ENCODE data around the gene OGFOD2. TPM values are rescaled to one million over a fixed set of nuclear protein-coding genes. Genes with fewer than 3 reads are reported as not detected.

OGFOD2 gene
- total RNA-seq, 3 donors from 2014 or later, result 9.0 to 16.5 (median 12.1) TPM

GRCh38 chr12:123001464-123001863 lies 26.4 kb downstream of the OGFOD2 start:
- no peaks in the 10 kb centered on the region for H3K4me1 ChIP-seq
- no peak overlapping the region for H3K4me3 ChIP-seq
- H3K36me3 ChIP-seq, result no peaks in the 10 kb centered on the region
- no peaks in the 10 kb centered on the region for H3K27me3 ChIP-seq
- no peaks in the 10 kb centered on the region for H3K9me3 ChIP-seq
- TF ChIP-seq POLR2A (IDR thresholded peaks at IDR 0.05) (no peak), CTCF (IDR thresholded peaks at IDR 0.05) (no peak), POLR2AphosphoS5 (IDR thresholded peaks at IDR 0.05) (no peak)
- DNase-seq (ENCODE audit: low spot score in 2 of 2), result no peak
- H3K27ac ChIP-seq, result no peak overlapping the region
- intact Hi-C loops (cut with DNase I; ENCODE audit: low total_unique reads), result no loop called here

GRCh38 chr12:123003257-123003656 lies 28.2 kb downstream of the OGFOD2 start:
- Histone ChIP-seq H3K9me3 (no peaks in the 10 kb centered on the region), H3K27ac (no peak overlapping the region), H3K4me3 (no peak overlapping the region), H3K36me3 (no peaks in the 10 kb centered on the region), H3K27me3 (no peaks in the 10 kb centered on the region), H3K4me1 (no peaks in the 10 kb centered on the region)
- no peak for DNase-seq (ENCODE audit: low spot score in 2 of 2)
- intact Hi-C loops (cut with DNase I; ENCODE audit: low total_unique reads), result no loop called here
- no peak for TF ChIP-seq POLR2A (IDR thresholded peaks at IDR 0.05)
- TF ChIP-seq CTCF (IDR thresholded peaks at IDR 0.05), result no peak
- no peak for TF ChIP-seq POLR2AphosphoS5 (IDR thresholded peaks at IDR 0.05)

GRCh38 chr12:123004287-123004686 lies 29.2 kb downstream of the OGFOD2 start:
- no peak overlapping the region for H3K27ac ChIP-seq
- H3K36me3 ChIP-seq, result no peaks in the 10 kb centered on the region
- H3K27me3 ChIP-seq, result no peaks in the 10 kb centered on the region

GRCh38 chr12:123005081-123005626 lies 30.1 kb downstream of the OGFOD2 start:
- Histone ChIP-seq H3K27ac (no peak overlapping the region), H3K36me3 (no peaks in the 10 kb centered on the region), H3K4me3 (no peak overlapping the region), H3K9me3 (no peaks in the 10 kb centered on the region), H3K27me3 (no peaks in the 10 kb centered on the region), H3K4me1 (no peaks in the 10 kb centered on the region)
- intact Hi-C loops (cut with DNase I; ENCODE audit: low total_unique reads), result no loop called here
- TF ChIP-seq POLR2AphosphoS5 (IDR thresholded peaks at IDR 0.05) (no peak), CTCF (IDR thresholded peaks at IDR 0.05) (no peak), POLR2A (IDR thresholded peaks at IDR 0.05) (no peak)
- no peak for DNase-seq (ENCODE audit: low spot score in 2 of 2)

More at GRCh38 chr12:123004287-123004686, 29.2 kb downstream of the OGFOD2 start:
- intact Hi-C loops (cut with DNase I; ENCODE audit: low total_unique reads), result no loop called here
- Histone ChIP-seq H3K4me3 (no peak overlapping the region), H3K4me1 (no peaks in the 10 kb centered on the region), H3K9me3 (no peaks in the 10 kb centered on the region)
- DNase-seq (ENCODE audit: low spot score in 2 of 2), result no peak
- no peak for TF ChIP-seq CTCF (IDR thresholded peaks at IDR 0.05)

GRCh38 chr12:123006977-123007376 lies 31.9 kb downstream of the OGFOD2 start:
- H3K4me1 ChIP-seq, result no peaks in the 10 kb centered on the region
- H3K4me3 ChIP-seq, result no peak overlapping the region
- DNase-seq (ENCODE audit: low spot score in 2 of 2), result no peak
- intact Hi-C loops (cut with DNase I; ENCODE audit: low total_unique reads), result no loop called here
- H3K27me3 ChIP-seq, result no peaks in the 10 kb centered on the region
- no peak overlapping the region for H3K27ac ChIP-seq
- TF ChIP-seq CTCF (IDR thresholded peaks at IDR 0.05), result no peak
- TF ChIP-seq POLR2AphosphoS5 (IDR thresholded peaks at IDR 0.05), result no peak
- no peak for TF ChIP-seq POLR2A (IDR thresholded peaks at IDR 0.05)
- no peaks in the 10 kb centered on the region for H3K36me3 ChIP-seq
- no peaks in the 10 kb centered on the region for H3K9me3 ChIP-seq
